ENCODE measurements around the gene OR10H4. TPM values are rescaled to one million over a fixed set of nuclear protein-coding genes. Genes with fewer than 3 reads are reported as not detected.

OR10H4 gene
- total RNA-seq, 4 donors from 2014 or later, result not detected

GRCh38 chr19:15944401-15944800 lies 4.4 kb upstream of the OR10H4 start:
- TF ChIP-seq POLR2A (IDR thresholded peaks at IDR 0.05), result no peak
- TF ChIP-seq, protein P1, sequence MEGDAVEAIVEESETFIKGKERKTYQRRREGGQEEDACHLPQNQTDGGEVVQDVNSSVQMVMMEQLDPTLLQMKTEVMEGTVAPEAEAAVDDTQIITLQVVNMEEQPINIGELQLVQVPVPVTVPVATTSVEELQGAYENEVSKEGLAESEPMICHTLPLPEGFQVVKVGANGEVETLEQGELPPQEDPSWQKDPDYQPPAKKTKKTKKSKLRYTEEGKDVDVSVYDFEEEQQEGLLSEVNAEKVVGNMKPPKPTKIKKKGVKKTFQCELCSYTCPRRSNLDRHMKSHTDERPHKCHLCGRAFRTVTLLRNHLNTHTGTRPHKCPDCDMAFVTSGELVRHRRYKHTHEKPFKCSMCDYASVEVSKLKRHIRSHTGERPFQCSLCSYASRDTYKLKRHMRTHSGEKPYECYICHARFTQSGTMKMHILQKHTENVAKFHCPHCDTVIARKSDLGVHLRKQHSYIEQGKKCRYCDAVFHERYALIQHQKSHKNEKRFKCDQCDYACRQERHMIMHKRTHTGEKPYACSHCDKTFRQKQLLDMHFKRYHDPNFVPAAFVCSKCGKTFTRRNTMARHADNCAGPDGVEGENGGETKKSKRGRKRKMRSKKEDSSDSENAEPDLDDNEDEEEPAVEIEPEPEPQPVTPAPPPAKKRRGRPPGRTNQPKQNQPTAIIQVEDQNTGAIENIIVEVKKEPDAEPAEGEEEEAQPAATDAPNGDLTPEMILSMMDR (IDR thresholded peaks at IDR 0.05), result no peak
- WGBS, 2 donors, result 69 to 74% methylated on average over 4 of the region's 4 CpGs
- peaks cover 0 to 28% (median 0%) of the 10 kb centered on the region in 4 donors for H3K27me3 ChIP-seq
- H3K27ac ChIP-seq, result no peak overlapping the region
- no peak overlapping the region for H3K4me3 ChIP-seq
- H3K36me3 ChIP-seq, result no peaks in the 10 kb centered on the region
- intact Hi-C loops (cut with DNase I), result no loop called here
- H3K4me1 ChIP-seq, result no peaks in the 10 kb centered on the region
- DNase-seq, result no peak
- peaks cover 0 to 16% (median 0%) of the 10 kb centered on the region in 3 donors for H3K9me3 ChIP-seq

GRCh38 chr19:15945301-15945700 lies 3.5 kb upstream of the OR10H4 start:
- no peaks in the 10 kb centered on the region for H3K4me1 ChIP-seq
- 38 to 47% methylated on average over 4 of the region's 4 CpGs for WGBS, 2 donors
- DNase-seq, result no peak
- intact Hi-C loops (cut with DNase I), result no loop called here
- H3K9me3 ChIP-seq, result peaks cover 0 to 21% (median 0%) of the 10 kb centered on the region in 3 donors
- H3K27me3 ChIP-seq, result peaks cover 0 to 21% (median 0%) of the 10 kb centered on the region in 4 donors
- TF ChIP-seq, protein P1 (IDR thresholded peaks at IDR 0.05), result no peak
- no peak for TF ChIP-seq POLR2A (IDR thresholded peaks at IDR 0.05)
- no peaks in the 10 kb centered on the region for H3K36me3 ChIP-seq
- no peak overlapping the region for H3K4me3 ChIP-seq
- no peak overlapping the region for H3K27ac ChIP-seq

GRCh38 chr19:15954820-15955219 lies 6.0 kb downstream of the OR10H4 start:
- H3K36me3 ChIP-seq, result no peaks in the 10 kb centered on the region
- no peak overlapping the region for H3K4me3 ChIP-seq
- TF ChIP-seq POLR2A (IDR thresholded peaks at IDR 0.05), result no peak
- TF ChIP-seq, protein P1 (IDR thresholded peaks at IDR 0.05), result no peak
- intact Hi-C loops (cut with DNase I), result no loop called here
- peaks cover 0 to 48% (median 0%) of the 10 kb centered on the region in 4 donors for H3K27me3 ChIP-seq
- peaks cover 0 to 1% (median 0%) of the 10 kb centered on the region in 3 donors for H3K9me3 ChIP-seq
- peak overlapping the region in 2 of 4 donors; percentile 50 to 64 for H3K27ac ChIP-seq
- H3K4me1 ChIP-seq, result peaks cover 0 to 13% (median 3%) of the 10 kb centered on the region in 3 donors
- DNase-seq, result no peak
- WGBS, 2 donors, result 50 to 58% methylated on average over 4 to 6 of the region's 6 CpGs

- no peak for TF ChIP-seq POLR2A (IDR thresholded peaks at IDR 0.05)
- TF ChIP-seq, protein P1 (IDR thresholded peaks at IDR 0.05), result no peak
- WGBS, 2 donors, result 66 to 70% methylated on average over 2 to 6 of the region's 6 CpGs
- Histone ChIP-seq H3K4me3 (no peak overlapping the region), H3K36me3 (no peaks in the 10 kb centered on the region), H3K27ac (no peak overlapping the region), H3K9me3 (no peaks in the 10 kb centered on the region), H3K27me3 (peaks cover 0 to 42% (median 0%) of the 10 kb centered on the region in 4 donors), H3K4me1 (no peaks in the 10 kb centered on the region)
- intact Hi-C loops (cut with DNase I), result no loop called here
- DNase-seq, result no peak
Observed at GRCh38 chr19:15962319-15962718, 13.5 kb downstream of the OR10H4 start.

DNA sequence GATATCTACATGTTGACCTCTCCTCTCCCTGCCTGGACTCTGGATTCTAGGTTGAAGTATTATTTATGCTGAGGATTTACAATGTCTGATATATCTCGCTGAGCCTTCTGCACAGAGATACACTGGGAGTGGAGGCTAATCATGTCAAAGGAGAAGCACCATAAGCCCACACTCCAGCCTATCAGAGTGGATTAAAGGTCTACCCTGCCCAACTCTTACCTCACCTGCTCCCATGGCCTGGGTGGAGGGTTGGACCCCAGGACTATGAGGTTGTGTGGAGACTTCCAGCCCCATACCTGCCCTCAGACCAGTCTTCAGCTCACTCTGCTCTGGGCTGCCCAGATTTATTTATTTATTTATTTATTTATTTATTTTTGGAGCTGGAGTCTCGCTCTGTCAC lies 15.4 kb downstream of the OR10H4 start:
- Histone ChIP-seq H3K36me3 (no peaks in the 10 kb centered on the region), H3K27ac (no peak overlapping the region), H3K27me3 (peaks cover 0 to 42% (median 0%) of the 10 kb centered on the region in 4 donors), H3K4me3 (no peak overlapping the region), H3K4me1 (no peaks in the 10 kb centered on the region), H3K9me3 (no peaks in the 10 kb centered on the region)
- TF ChIP-seq POLR2A (IDR thresholded peaks at IDR 0.05), result no peak
- TF ChIP-seq, protein P1 (IDR thresholded peaks at IDR 0.05), result no peak
- intact Hi-C loops (cut with DNase I), result no loop called here
- DNase-seq, result no peak
- WGBS, 2 donors, result 75 to 80% methylated on average over 1 to 2 of the region's 2 CpGs

All from esophagus squamous epithelium (tissue), 5 donors.